Stimulated activated CD4-positive, alpha-beta T cell treated with anti-CD3 and anti-CD28 coated beads, Interleukin-2, amount 100 ng/mL, for 24 hours (primary cell): ENCODE results near the gene MED23.

Experiments
- DNase-seq, 2 donors: peaks; one replicate each; pipeline ENCODE4 v3.0.0-alpha.2; 2020

The MED23 gene

GRCh38 chr6:131627724-131628682 is at the start of gene MED23:
MED23 (minus strand) TSS chr6:131628242; CDS start chr6:131628049, 193 bp downstream.
- DNase-seq = peak; percentile 97 to 98

DNA sequence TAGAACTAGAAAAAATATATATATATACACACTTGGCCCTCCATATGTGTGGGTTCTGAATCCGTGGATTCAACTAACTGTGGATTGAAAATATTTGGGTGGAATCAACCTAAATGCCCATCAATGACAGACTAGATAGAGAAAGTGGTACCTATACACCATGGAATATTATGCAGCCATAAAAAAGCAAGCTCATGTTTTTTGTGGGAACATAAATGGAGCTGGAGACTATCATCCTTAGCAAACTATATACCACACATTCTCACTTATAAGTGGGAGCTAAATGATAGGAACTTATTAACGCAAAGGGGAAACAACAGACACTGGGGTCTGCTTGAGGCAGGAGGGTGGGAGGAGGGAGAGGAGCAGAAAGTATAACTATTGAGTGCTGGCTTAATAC is 45.1 kb upstream of the MED23 start:
- DNase-seq = no peak

GRCh38 chr6:131669891-131670290 is 41.8 kb upstream of the MED23 start:
- DNase-seq = no peak

DNA sequence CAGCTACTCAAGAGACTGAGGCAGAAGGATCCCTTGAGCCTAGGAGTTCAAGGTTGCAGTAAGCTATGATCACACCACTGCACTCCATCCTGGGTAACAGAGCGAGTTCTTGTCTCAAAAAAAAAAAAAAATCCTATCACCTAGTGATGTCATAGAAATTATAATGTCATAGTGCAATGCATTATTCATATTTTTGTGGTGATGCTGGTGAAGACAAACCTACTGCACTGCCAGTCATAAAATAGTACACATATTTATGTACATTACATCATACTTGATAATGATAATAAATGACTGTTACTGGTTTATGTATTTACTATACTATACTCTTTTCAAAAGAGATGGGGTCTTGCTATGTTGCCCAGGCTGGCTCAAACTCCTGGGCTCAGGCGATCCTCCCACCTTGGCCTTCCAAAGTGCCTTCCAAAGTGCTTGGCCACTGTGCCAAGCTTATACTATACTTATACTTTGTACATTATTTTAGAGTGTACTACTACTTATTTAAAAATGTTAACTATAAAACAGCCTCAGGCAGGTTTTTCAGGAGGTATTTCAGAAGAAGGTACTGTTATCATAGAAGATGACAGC is 35.6 kb upstream of the MED23 start:
- no peak for DNase-seq

GRCh38 chr6:131660195-131660594 is 32.2 kb upstream of the MED23 start:
- no peak for DNase-seq

DNA sequence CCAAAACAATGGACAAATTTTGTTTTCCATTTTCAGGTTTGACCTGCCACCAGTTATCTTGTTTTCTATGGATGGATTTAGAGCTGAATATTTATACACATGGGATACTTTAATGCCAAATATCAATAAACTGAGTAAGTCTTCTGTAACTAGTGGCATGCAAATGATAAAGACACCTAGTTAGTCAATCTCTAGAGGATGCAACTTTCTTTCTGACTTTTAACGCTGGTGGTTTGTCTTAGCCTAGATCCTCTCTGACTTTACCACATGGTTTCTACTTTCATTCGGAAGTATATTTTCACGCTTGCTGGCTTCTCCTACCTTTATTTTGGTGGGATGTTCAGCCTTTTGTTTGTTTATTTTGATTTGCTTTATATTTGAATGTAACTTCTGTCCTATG is 30.2 kb upstream of the MED23 start:
- DNase-seq = no peak

GRCh38 chr6:131657630-131658111 is 29.6 kb upstream of the MED23 start:
- no peak for DNase-seq

- DNase-seq = no peak
Measured at GRCh38 chr6:131657222-131657621, 29.2 kb upstream of the MED23 start.

DNA sequence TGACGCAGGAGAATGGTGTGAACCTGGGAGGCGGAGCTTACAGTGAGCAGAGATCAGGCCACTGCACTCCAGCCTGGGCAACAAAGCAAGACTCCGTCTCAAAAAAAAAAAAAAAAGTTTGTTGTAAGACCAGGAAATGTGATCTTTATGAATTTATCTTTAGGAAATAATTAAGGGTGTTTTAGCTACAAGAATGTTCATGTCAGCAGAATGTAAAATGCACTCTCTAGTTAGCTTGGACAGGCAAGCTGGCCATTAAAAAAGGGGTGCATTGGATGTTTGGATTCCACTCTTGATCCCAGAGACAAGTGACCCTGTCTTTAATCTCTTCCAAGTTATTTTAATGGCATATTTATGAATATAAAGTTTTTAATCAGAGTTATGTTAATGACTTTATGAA is 28.6 kb upstream of the MED23 start:
- no peak for DNase-seq

GRCh38 chr6:131655951-131656350 is 27.9 kb upstream of the MED23 start:
- DNase-seq = no peak

DNA sequence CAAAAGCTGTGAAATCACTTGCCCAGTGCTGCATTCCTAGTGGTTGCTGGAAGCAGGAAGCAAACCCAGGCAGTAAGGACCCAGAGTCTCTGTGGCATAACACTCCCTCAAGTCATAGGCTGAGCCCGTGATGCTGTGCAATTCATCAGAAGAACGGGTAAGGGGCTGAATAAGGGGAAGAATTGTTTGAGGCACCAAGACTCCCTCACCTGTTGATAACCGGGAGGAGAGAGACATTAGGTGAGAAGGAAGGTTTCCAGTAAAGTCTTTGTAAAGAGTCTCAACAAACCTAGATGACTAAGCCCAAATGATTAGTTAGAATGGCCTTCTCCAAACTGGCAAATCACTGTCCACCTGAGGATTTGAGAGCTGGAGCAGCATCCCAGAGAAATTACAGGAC is 27.3 kb upstream of the MED23 start:
- no peak for DNase-seq

DNA sequence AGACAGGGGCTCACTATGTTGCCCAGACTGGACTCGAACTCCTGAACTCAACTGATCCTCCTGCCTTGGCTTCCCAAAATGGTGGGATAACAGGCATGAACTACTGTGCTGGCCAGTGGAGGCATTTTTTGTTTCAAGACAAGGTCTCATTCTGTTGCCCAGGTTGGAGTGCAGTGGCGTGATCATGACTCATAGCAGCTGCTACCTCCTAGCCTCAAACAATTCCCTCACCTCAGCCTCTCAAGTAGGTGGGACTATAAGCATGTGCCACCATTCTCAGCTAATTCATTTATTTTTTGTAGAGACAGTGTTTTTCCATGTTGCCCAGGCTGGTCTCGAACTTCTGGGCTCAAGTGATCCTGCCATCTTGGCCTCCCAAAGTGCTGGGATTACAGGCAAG is 26.3 kb upstream of the MED23 start:
- no peak for DNase-seq

- no peak for DNase-seq
Measured at GRCh38 chr6:131652472-131652871, 24.4 kb upstream of the MED23 start.

DNA sequence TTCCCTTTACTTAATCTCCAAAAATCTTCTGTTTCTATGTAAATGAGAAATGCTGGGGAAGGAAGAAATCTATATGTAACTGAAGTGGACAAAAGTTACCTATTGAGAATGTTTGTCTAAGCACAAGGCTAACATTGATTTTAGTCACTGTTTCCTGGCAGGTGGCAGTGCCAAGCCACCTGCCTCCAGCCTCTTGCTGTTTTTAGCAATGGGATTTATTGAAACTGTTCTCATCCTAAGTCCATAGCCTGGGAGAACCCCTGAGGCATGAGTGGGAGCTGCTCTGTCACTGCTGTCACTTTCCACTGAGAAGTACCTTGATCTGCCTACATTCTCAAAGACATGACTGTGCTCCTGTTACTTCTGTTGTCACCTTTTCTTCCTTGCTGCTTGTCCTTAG is 23.7 kb upstream of the MED23 start:
- DNase-seq = no peak

GRCh38 chr6:131646249-131646670 is 18.2 kb upstream of the MED23 start:
- no peak for DNase-seq

GRCh38 chr6:131645846-131646245 is 17.8 kb upstream of the MED23 start:
- DNase-seq = no peak

DNA sequence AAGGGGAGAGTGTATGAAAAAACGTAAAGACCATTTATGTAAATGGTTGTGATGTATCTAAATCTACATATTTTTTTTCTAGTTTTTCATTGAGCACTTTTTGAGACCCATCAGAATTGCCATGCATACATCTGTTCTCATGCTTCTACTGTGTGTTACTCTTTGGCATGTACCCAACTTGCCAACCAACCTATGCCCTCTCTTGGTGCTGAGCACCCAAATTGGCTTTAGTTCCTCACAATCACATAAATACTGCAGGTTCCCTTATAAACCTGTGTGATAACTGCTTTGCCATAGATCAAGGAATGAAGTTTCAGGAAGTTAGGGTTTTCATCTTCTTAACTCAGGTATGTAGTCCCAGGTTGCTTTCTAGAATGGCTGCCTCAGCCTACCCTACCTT is 16.9 kb upstream of the MED23 start:
- DNase-seq = no peak

GRCh38 chr6:131643855-131644460 is 15.9 kb upstream of the MED23 start:
- DNase-seq = no peak

DNA sequence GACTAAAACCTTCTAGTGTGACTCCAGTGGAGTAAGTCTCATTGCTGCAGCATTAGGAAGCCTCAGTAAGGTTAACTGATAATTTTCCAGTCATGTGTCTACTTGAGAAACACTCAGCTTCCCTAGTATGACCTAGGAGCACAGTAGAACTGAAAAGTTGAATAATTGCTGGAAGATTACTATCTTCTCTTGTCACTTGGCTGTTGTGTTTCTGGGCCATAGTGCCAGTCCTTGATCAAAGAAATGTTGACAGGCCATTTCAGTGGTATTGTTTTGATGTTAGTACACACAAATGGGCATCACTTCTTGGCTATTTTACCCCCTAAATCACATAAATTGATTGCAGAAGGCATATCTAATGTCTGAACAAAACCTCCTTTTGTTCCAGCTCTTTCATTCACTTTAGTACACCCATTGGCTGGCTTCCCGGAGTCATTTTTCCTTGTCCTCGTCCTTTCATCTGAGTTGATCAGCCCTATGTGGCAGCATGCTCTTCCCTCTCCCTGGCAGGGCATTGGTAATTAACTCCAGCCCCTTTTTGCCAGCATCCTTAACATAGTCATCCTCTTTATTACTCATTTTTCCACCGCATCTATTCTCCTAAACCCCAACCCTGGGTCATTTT is 15.1 kb upstream of the MED23 start:
- no peak for DNase-seq

GRCh38 chr6:131642565-131642964 is 14.5 kb upstream of the MED23 start:
- no peak for DNase-seq

- no peak for DNase-seq
Measured at GRCh38 chr6:131641554-131641953, 13.5 kb upstream of the MED23 start.

- DNase-seq = no peak
Measured at GRCh38 chr6:131640576-131640975, 12.5 kb upstream of the MED23 start.

DNA sequence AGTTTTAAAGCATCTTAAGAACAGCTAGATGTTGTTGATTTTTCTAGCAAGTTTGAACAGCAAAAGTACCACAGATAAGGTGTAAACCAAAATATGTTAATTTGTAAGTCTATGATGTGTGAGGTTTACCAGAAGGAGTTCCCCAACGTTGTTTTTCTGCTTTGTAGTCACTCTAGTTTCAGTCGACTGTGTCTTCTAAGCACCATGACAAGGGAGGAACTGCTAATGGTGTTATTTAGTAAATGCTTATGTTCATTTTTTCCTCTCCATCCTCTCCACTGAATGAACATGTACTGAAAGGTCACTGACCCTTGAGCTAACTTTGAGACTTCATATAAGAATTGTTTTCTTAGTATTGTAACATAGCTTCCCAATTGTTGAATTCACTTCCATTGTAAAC is 12.1 kb upstream of the MED23 start:
- no peak for DNase-seq
